NT2/D1 (cell line): ENCODE data around the gene PLB1.

ENCODE experiments used
- SUZ12 ChIP-seq: IDR thresholded peaks from 2 replicates; pipeline ENCODE4 v1.6.1; 2011; ENCODE audit not compliant: insufficient read length, insufficient read depth; ENCODE audit errors: extremely low read depth
- YY1 ChIP-seq: IDR thresholded peaks from 2 replicates; pipeline ENCODE4 v1.6.1; 2011; ENCODE audit not compliant: insufficient read length, insufficient read depth
- ZNF274 ChIP-seq: IDR thresholded peaks from 2 replicates; pipeline ENCODE4 v1.6.1; 2011; ENCODE audit warnings: mild to moderate bottlenecking, low read depth, low read length

DNA sequence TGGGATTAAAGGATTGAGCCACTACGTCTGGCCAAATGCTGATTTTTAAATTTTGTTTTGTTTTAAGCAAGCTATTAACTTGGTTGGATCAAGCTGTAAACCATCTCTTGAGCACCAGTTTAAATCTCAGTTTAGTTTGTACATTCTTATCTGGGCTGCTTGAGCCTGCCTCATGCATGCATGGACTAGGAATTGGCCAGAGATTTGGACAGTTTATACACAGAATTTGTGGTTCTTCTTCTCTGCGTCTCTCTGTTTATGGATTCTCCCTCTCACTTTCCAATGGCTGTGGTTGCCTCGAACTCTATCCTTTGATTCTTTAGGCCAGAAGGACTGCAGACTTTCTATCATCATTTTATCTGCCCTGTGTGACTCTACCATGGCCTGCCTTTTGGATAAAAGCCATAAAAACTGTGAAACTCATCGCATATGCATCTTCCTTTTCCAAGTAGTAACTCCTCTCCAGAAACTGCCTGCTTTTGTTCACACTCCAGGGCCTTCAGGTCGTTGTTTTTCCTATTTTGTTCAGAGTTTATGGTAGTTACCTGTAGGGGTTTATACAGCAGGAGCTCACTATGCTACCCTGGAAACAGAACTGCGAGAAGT is 32.5 kb upstream of the PLB1 start:
- TF ChIP-seq YY1 (no peak), ZNF274 (no peak), SUZ12 (no peak)
